ENCODE results near the gene C12orf42.

Gene C12orf42

GRCh38 chr12:103504606-103505005 lies 8.8 kb upstream of the C12orf42 start:
- no peaks in the 10 kb centered on the region for H3K4me1 ChIP-seq (ENCODE audit: insufficient read depth, low read length, severe bottlenecking)
- TF ChIP-seq CTCF (IDR thresholded peaks at IDR 0.05; ENCODE audit: low read length), result no peak
- no peak for TF ChIP-seq EZH2 (IDR thresholded peaks at IDR 0.05; ENCODE audit: borderline replicate concordance, low read length)
- no peaks in the 10 kb centered on the region for H3F3A ChIP-seq (ENCODE audit: insufficient read depth, low read length)
- no peaks in the 10 kb centered on the region for H3K9me2 ChIP-seq (ENCODE audit: low read depth, low read length)
- H3K27me3 ChIP-seq (ENCODE audit: insufficient read depth, low read length), result no peaks in the 10 kb centered on the region
- H3K9me3 ChIP-seq (ENCODE audit: low read length), result no peaks in the 10 kb centered on the region
- no peaks in the 10 kb centered on the region for H4K20me1 ChIP-seq (ENCODE audit: insufficient read depth, low read length)
- H3K9ac ChIP-seq (ENCODE audit: low read length), result no peak overlapping the region
- H2AFZ ChIP-seq (ENCODE audit: low read length), result no peak overlapping the region
- H3K4me2 ChIP-seq (ENCODE audit: low read length), result no peak overlapping the region
- no peaks in the 10 kb centered on the region for H3K36me3 ChIP-seq (ENCODE audit: insufficient read depth, low read length)
- no peak overlapping the region for H3K27ac ChIP-seq (ENCODE audit: low read depth, low read length, poor library complexity, severe bottlenecking)
- no peaks in the 10 kb centered on the region for H3K79me2 ChIP-seq (ENCODE audit: insufficient read depth, low read length)
- no peak overlapping the region for H3K4me3 ChIP-seq (ENCODE audit: low read depth, low read length, poor library complexity, severe bottlenecking)

GRCh38 chr12:103503546-103504480 lies 8.0 kb upstream of the C12orf42 start:
- no peak overlapping the region for H3K4me2 ChIP-seq (ENCODE audit: low read length)
- H4K20me1 ChIP-seq (ENCODE audit: insufficient read depth, low read length), result no peaks in the 10 kb centered on the region
- H3K9ac ChIP-seq (ENCODE audit: low read length), result no peak overlapping the region
- H3F3A ChIP-seq (ENCODE audit: insufficient read depth, low read length), result no peaks in the 10 kb centered on the region
- no peaks in the 10 kb centered on the region for H3K4me1 ChIP-seq (ENCODE audit: insufficient read depth, low read length, severe bottlenecking)
- H3K36me3 ChIP-seq (ENCODE audit: insufficient read depth, low read length), result no peaks in the 10 kb centered on the region
- no peak overlapping the region for H2AFZ ChIP-seq (ENCODE audit: low read length)
- TF ChIP-seq EZH2 (IDR thresholded peaks at IDR 0.05; ENCODE audit: borderline replicate concordance, low read length) (no peak), CTCF (IDR thresholded peaks at IDR 0.05; ENCODE audit: low read length) (peak; percentile 39; the same call in 1 of the 2 replicates)
- no peak overlapping the region for H3K27ac ChIP-seq (ENCODE audit: low read depth, low read length, poor library complexity, severe bottlenecking)
- H3K79me2 ChIP-seq (ENCODE audit: insufficient read depth, low read length), result no peaks in the 10 kb centered on the region
- no peak overlapping the region for H3K4me3 ChIP-seq (ENCODE audit: low read depth, low read length, poor library complexity, severe bottlenecking)
- H3K27me3 ChIP-seq (ENCODE audit: insufficient read depth, low read length), result no peaks in the 10 kb centered on the region
- H3K9me2 ChIP-seq (ENCODE audit: low read depth, low read length), result no peaks in the 10 kb centered on the region
- no peaks in the 10 kb centered on the region for H3K9me3 ChIP-seq (ENCODE audit: low read length)

GRCh38 chr12:103501447-103501846 lies 5.7 kb upstream of the C12orf42 start:
- TF ChIP-seq EZH2 (IDR thresholded peaks at IDR 0.05; ENCODE audit: borderline replicate concordance, low read length), result no peak
- no peak for TF ChIP-seq CTCF (IDR thresholded peaks at IDR 0.05; ENCODE audit: low read length)
- Histone ChIP-seq H3K27ac (ENCODE audit: low read depth, low read length, poor library complexity, severe bottlenecking) (no peak overlapping the region), H3K4me2 (ENCODE audit: low read length) (no peak overlapping the region), H3K36me3 (ENCODE audit: insufficient read depth, low read length) (no peaks in the 10 kb centered on the region), H3K27me3 (ENCODE audit: insufficient read depth, low read length) (no peaks in the 10 kb centered on the region), H3K4me3 (ENCODE audit: low read depth, low read length, poor library complexity, severe bottlenecking) (no peak overlapping the region), H3K4me1 (ENCODE audit: insufficient read depth, low read length, severe bottlenecking) (no peaks in the 10 kb centered on the region), H3K79me2 (ENCODE audit: insufficient read depth, low read length) (no peaks in the 10 kb centered on the region), H4K20me1 (ENCODE audit: insufficient read depth, low read length) (no peaks in the 10 kb centered on the region), H2AFZ (ENCODE audit: low read length) (no peak overlapping the region), H3K9me2 (ENCODE audit: low read depth, low read length) (no peaks in the 10 kb centered on the region), H3K9ac (ENCODE audit: low read length) (no peak overlapping the region), H3K9me3 (ENCODE audit: low read length) (no peaks in the 10 kb centered on the region), H3F3A (ENCODE audit: insufficient read depth, low read length) (no peaks in the 10 kb centered on the region)
